ENCODE data around the gene EIF3J.

EIF3J gene

DNA sequence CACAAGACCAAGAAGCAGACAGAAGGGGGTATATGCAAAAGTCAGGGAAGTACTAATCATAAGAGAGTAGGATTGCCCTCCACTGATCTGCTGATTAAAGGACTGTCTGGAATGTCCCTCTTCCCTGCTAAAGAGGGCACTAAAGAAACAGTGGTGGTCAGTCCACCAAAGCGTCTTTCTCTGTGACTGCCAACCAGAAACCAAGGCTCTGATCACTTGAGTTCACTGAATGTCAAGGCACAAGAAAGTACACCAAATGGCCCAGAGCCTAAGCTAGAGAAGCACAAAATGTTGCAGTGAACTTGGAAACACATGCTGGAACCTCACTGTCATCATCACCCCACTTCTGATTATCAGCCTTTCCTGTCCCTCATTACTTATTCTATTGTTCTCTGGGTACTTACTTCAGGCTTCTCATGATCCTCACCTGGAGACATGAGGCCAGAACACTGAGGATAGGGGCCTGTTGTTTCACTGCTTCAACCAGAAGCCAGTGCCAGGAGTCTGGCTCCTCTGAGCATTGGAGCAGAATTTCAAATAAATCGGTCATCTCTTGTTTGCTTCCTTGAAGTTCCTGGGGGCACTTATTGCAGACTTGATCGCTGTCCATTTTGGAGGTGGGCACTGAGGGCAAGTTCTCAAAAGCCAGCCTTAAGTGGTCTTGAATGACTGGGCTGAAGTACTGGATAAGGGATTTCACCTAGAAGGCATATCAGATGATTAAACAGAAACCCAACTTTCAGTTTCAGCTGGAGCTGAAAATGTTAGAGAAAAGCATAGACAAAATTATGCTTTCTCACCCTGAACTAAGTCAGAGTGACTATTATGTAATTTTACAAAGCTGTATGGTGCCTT lies 58.9 kb downstream of the EIF3J start:
- DNase-seq (ENCODE audit: low spot score) = no peak

GRCh38 chr15:44596511-44597010 lies 59.6 kb downstream of the EIF3J start:
- DNase-seq (ENCODE audit: low spot score) = no peak

GRCh38 chr15:44598066-44598465 lies 61.1 kb downstream of the EIF3J start:
- DNase-seq (ENCODE audit: low spot score) = no peak

DNA sequence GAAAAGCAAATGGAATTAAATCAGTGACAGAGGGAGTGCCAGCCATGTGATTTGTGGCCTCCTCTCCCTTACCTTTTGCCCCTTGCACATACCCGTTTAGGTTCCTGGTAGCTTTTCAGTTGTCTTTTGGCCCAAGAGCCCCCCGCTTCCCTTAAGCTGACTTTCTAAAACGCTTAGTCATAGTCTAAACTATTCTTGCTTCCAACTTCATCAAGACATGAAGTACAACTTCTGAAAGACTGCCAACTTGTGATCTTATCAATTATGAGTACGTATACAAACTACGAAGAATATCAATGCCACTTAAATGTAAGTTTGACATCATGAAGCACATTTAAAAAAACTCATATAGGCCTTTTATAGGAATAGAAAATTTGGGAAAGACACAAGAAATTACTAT lies 61.9 kb downstream of the EIF3J start:
- no peak for DNase-seq (ENCODE audit: low spot score)

DNA sequence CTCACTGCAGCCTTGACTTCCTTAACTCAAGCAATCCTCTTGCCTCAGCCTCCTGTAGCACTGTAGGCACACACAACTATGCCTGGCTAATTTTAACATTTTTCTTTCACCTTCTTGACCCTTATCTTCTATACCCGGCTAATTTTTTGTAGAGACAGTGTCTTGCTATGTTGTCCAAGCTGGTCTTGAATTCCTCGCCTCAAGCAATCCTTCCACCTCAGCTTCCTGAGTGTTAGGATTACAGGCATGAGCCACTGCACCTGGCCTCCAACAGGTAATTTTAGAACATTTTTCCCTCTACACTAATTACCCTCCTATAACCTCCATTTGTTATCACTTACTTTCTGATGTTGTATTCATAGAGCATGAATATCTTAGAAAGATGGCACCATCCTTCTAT lies 66.2 kb downstream of the EIF3J start:
- DNase-seq (ENCODE audit: low spot score) = no peak

- DNase-seq (ENCODE audit: low spot score) = no peak
Observed at GRCh38 chr15:44606740-44607139, 69.8 kb downstream of the EIF3J start.
